Mesenchymal stem cell (in vitro differentiated cells and primary cell): Measurements from ENCODE around the gene SIGLEC15. TPM values are rescaled to one million over a fixed set of nuclear protein-coding genes. Genes with fewer than 3 reads are reported as not detected.

Experiments used
- DNase-seq: peaks from one replicate; pipeline ENCODE4 v3.0.0-alpha.2; 2013
- H2AFZ ChIP-seq: one replicate; pipeline ENCODE4 v1.6.1; 2013; ENCODE audit warnings: low read depth, mild to moderate bottlenecking, control low read depth, inconsistent platforms, low read length, moderate library complexity
- H2AK5ac ChIP-seq: 2 replicates; pipeline ENCODE4 v1.6.1; 2013; ENCODE audit warnings: low read length, moderate library complexity, mild to moderate bottlenecking, inconsistent platforms; ENCODE audit not compliant: severe bottlenecking
- H2BK120ac ChIP-seq: one replicate; pipeline ENCODE4 v1.6.1; 2013; ENCODE audit warnings: low read depth, mild to moderate bottlenecking, inconsistent platforms, low read length, moderate library complexity
- H2BK12ac ChIP-seq, 2 experiments: one replicate each; pipeline ENCODE4 v1.6.1; 2013; ENCODE audit warnings: inconsistent platforms in 2 of 2, low read length in 2 of 2, mild to moderate bottlenecking in 2 of 2, moderate library complexity in 2 of 2, control low read depth in 1 of 2
- H2BK15ac ChIP-seq: one replicate; pipeline ENCODE4 v1.6.1; 2013; ENCODE audit warnings: mild to moderate bottlenecking, low read depth, inconsistent platforms; ENCODE audit not compliant: poor library complexity, severe bottlenecking
- H2BK5ac ChIP-seq: 2 replicates; pipeline ENCODE4 v1.6.1; 2013; ENCODE audit warnings: low read depth, mild to moderate bottlenecking, low read length, control low read depth, inconsistent platforms; ENCODE audit not compliant: poor library complexity, severe bottlenecking
- H3K14ac ChIP-seq, 2 experiments: one replicate each; pipeline ENCODE4 v1.6.1; 2013; ENCODE audit warnings: inconsistent platforms in 2 of 2, low read length in 2 of 2, control low read depth in 1 of 2, mild to moderate bottlenecking in 1 of 2, moderate library complexity in 1 of 2
- H3K18ac ChIP-seq, 2 experiments: one replicate each; pipeline ENCODE4 v1.6.1; 2013; ENCODE audit warnings: inconsistent platforms in 2 of 2, low read length in 2 of 2, control low read depth in 1 of 2, low read depth in 1 of 2, mild to moderate bottlenecking in 1 of 2
- H3K23ac ChIP-seq, 2 experiments: one replicate each; pipeline ENCODE4 v1.6.1; 2013; ENCODE audit warnings: inconsistent platforms in 2 of 2, low read length in 2 of 2, mild to moderate bottlenecking in 2 of 2, moderate library complexity in 2 of 2, control low read depth in 1 of 2
- H3K27ac ChIP-seq: 2 replicates; pipeline ENCODE4 v1.5.1; 2013; ENCODE audit warnings: mild to moderate bottlenecking, moderate library complexity, low read length, control low read depth, inconsistent platforms; ENCODE audit not compliant: poor library complexity, severe bottlenecking
- H3K27me3 ChIP-seq, 2 experiments: 2 replicates each; pipeline versions ENCODE4 v1.6.1 to v1.7.0; 2013; ENCODE audit warnings: low read length in 2 of 2, mild to moderate bottlenecking in 2 of 2, moderate library complexity in 2 of 2, control low read depth in 1 of 2, inconsistent platforms in 1 of 2; ENCODE audit not compliant: control insufficient read depth in 1 of 2, insufficient read depth in 1 of 2
- H3K36me3 ChIP-seq, 2 experiments: 2 replicates each; pipeline versions ENCODE4 v1.6.1 to v1.7.0; 2013; ENCODE audit warnings: low read length in 2 of 2, control low read depth in 1 of 2, inconsistent platforms in 1 of 2, low read depth in 1 of 2, mild to moderate bottlenecking in 1 of 2; ENCODE audit not compliant: insufficient read depth in 2 of 2, control insufficient read depth in 1 of 2
- H3K4ac ChIP-seq, 2 experiments: one replicate each; pipeline ENCODE4 v1.6.1; 2013; ENCODE audit warnings: inconsistent platforms in 2 of 2, low read length in 2 of 2, mild to moderate bottlenecking in 2 of 2, moderate library complexity in 2 of 2, control low read depth in 1 of 2, low read depth in 1 of 2
- H3K4me1 ChIP-seq: 2 replicates; pipeline ENCODE4 v1.6.1; 2013; ENCODE audit warnings: low read depth, low read length, control low read depth; ENCODE audit not compliant: control insufficient read depth, insufficient read depth
- H3K4me2 ChIP-seq: 2 replicates; pipeline ENCODE4 v1.6.1; 2013; ENCODE audit warnings: low read length, mild to moderate bottlenecking, inconsistent platforms; ENCODE audit not compliant: poor library complexity, severe bottlenecking
- H3K4me3 ChIP-seq, 2 experiments: 2 replicates each; pipeline versions ENCODE4 v1.5.1 to v1.7.0; 2013; ENCODE audit warnings: low read length in 2 of 2, mild to moderate bottlenecking in 2 of 2, control low read depth in 1 of 2, low read depth in 1 of 2; ENCODE audit not compliant: insufficient read depth in 1 of 2
- H3K79me1 ChIP-seq: replicated peaks from 2 replicates; pipeline ENCODE4 v1.6.1; 2013; ENCODE audit warnings: mild to moderate bottlenecking, control low read depth, low read length, inconsistent platforms; ENCODE audit not compliant: poor library complexity, severe bottlenecking
- H3K9ac ChIP-seq: 2 replicates; pipeline ENCODE4 v1.7.0; 2013; ENCODE audit warnings: mild to moderate bottlenecking, low read length, moderate library complexity
- H3K9me3 ChIP-seq: 2 replicates; pipeline ENCODE4 v1.7.0; 2013; ENCODE audit warnings: mild to moderate bottlenecking, low read length; ENCODE audit not compliant: control insufficient read depth
- H4K8ac ChIP-seq: one replicate; pipeline ENCODE4 v1.6.1; 2013; ENCODE audit warnings: inconsistent platforms, mild to moderate bottlenecking, low read length, moderate library complexity
- H4K91ac ChIP-seq: one replicate; pipeline ENCODE4 v1.6.1; 2013; ENCODE audit warnings: mild to moderate bottlenecking, low read length, inconsistent platforms
- WGBS: methylation state at CpG from one replicate; pipeline ENCODE4 v1.1.7; 2013; ENCODE audit warnings: mixed read lengths; 5-methylcytosine and 5-hydroxymethylcytosine counted together
- polyA plus RNA-seq, 2 experiments: library from polyadenylated mRNA; stranded (reverse); fragments of 200-250 nt; gene quantifications; one replicate each; pipeline ENCODE4 v1.2.3, GENCODE V29; 2013

The SIGLEC15 gene, protein sequence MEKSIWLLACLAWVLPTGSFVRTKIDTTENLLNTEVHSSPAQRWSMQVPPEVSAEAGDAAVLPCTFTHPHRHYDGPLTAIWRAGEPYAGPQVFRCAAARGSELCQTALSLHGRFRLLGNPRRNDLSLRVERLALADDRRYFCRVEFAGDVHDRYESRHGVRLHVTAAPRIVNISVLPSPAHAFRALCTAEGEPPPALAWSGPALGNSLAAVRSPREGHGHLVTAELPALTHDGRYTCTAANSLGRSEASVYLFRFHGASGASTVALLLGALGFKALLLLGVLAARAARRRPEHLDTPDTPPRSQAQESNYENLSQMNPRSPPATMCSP
- 3.0 TPM for polyA plus RNA-seq (2013, experiment 1 of 2)
- polyA plus RNA-seq (2013, experiment 2 of 2): 3.2 TPM

DNA sequence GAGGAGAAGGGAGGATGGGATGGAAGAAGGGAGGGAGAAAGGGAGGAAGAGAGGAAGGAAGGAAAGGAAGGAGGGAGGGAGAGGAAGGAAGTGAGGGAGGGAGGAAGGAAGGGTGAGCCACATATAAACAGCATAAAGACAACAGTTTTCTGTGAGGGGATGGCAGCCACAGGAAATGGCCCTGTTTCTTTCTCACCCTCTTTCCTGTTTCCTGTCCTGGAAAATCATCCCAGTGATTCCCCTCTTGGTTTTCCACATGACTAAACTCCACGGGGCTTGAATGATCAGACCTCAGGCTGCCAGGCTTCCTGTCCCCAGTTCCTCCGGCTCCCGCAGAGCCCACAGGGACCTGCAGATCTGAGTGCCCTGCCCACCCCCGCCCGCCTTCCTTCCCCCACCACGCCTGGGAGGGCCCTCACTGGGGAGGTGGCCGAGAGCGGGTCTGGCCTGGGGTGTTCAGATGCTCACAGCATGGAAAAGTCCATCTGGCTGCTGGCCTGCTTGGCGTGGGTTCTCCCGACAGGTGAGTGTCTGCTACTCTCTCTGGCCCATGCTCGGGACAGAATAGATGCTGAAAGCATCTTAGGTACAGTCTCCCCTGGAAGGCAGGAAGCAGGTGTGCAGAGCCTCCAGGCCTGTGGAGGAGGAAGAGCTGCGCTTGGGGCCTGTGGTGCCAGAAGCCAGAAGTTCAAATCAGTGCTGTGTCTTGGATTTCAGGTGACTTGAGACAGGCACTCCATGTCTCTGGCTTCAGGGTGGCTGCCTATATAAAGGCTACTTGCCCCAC is at the start of gene SIGLEC15:
Gene SIGLEC15, plus strand, starts transcription at position 418 of the 787 bp plus-strand sequence. Its CDS starts 54 bp downstream, at position 472.
- peaks cover 7% of the 10 kb centered on the region for H3K79me1 ChIP-seq
- H2BK5ac ChIP-seq: peak within 1 kb of the TSS; percentile 76
- no peak within 1 kb of the TSS for H3K23ac ChIP-seq
- H2BK15ac ChIP-seq: peak within 1 kb of the TSS; percentile 26
- H3K4me1 ChIP-seq: peaks cover 46% of the 10 kb centered on the region
- no peak for DNase-seq
- H4K8ac ChIP-seq: peak within 1 kb of the TSS; percentile 86
- H3K4ac ChIP-seq: peak within 1 kb of the TSS; percentile 54 to 93
- peak within 1 kb of the TSS; percentile 6 for H3K9ac ChIP-seq
- no peaks in the 10 kb centered on the region for H3K36me3 ChIP-seq
- 59% methylated on average over 12 of the region's 12 CpGs for whole genome bisulfite sequencing
- H3K4me3 ChIP-seq: peak within 1 kb of the TSS in 1 of 2 experiments; percentile 15
- H4K91ac ChIP-seq: peak within 1 kb of the TSS; percentile 83
- H3K4me2 ChIP-seq: peak within 1 kb of the TSS; percentile 39
- H3K9me3 ChIP-seq: peaks cover 4% of the 10 kb centered on the region
- H3K14ac ChIP-seq: peak within 1 kb of the TSS in 1 of 2 experiments; percentile 61
- peak within 1 kb of the TSS; percentile 71 to 84 for H3K18ac ChIP-seq
- peak within 1 kb of the TSS; percentile 7 for H2AFZ ChIP-seq
- H2AK5ac ChIP-seq: peak within 1 kb of the TSS; percentile 99
- H3K27me3 ChIP-seq: no peaks in the 10 kb centered on the region
- H2BK12ac ChIP-seq: peak within 1 kb of the TSS; percentile 71 to 91
- H2BK120ac ChIP-seq: peak within 1 kb of the TSS; percentile 88
- peak within 1 kb of the TSS; percentile 95 for H3K27ac ChIP-seq

DNA sequence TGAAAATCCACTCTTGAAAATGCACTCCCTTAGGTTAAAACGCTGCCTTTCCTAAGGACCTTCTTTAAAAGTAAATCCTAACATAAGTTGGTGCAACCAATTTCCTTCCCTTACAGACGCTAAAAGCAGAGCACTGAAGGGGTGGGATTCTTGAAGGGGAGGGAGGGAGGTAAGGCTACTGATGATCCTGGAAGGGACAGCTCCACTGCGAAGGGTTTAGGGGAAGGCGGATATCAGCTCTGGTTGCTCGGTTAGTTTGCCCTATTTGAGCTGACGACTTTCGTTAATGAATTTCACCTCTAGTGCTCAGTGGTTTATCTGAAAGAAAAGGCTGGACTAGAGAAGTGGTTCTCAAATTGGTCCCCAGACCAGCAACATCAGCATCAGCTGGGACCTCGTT is 49.7 kb upstream of the SIGLEC15 start:
- H3K9ac ChIP-seq: peak overlapping the region; percentile 81
- no peak overlapping the region for H2BK15ac ChIP-seq
- no peak for DNase-seq
- H2BK12ac ChIP-seq: peak overlapping the region in 1 of 2 experiments; percentile 98
- no peak overlapping the region for H2BK5ac ChIP-seq
- H3K18ac ChIP-seq: peak overlapping the region; percentile 99
- H3K27me3 ChIP-seq: no peaks in the 10 kb centered on the region
- peak overlapping the region; percentile 57 for H3K4me2 ChIP-seq
- H2AK5ac ChIP-seq: peak overlapping the region; percentile 93
- WGBS: 69% methylated on average over 7 of the region's 8 CpGs
- H3K23ac ChIP-seq: peak overlapping the region in 1 of 2 experiments; percentile 70
- no peak overlapping the region for H3K14ac ChIP-seq
- no peak overlapping the region for H3K27ac ChIP-seq
- peaks cover 7% of the 10 kb centered on the region for H3K4me1 ChIP-seq
- H2AFZ ChIP-seq: peak overlapping the region; percentile 98
- no peaks in the 10 kb centered on the region for H3K9me3 ChIP-seq
- peak overlapping the region; percentile 99 to 100 for H3K4ac ChIP-seq
- H4K91ac ChIP-seq: peak overlapping the region; percentile 99
- H3K79me1 ChIP-seq: no peaks in the 10 kb centered on the region
- peak overlapping the region; percentile 68 to 75 for H3K4me3 ChIP-seq
- no peaks in the 10 kb centered on the region for H3K36me3 ChIP-seq
- peak overlapping the region; percentile 11 for H2BK120ac ChIP-seq
- peak overlapping the region; percentile 100 for H4K8ac ChIP-seq

DNA sequence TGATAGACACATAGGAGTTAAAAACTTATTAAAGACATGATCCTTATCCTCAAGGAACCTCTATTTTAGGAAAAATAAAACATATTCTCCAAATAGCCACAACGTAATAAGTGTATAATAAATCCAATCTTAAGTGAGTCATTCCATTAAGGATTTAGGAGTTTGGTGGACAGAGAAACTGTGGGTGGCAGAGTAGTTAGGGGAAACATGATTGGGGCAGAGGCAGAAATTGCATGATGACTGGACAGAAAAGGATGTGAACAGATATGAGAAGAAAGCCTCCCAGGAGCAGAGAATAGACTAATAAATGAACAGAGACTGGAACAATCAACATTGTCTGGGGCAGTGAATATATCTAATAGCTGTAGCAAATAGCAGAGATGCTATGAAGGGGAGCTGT is 48.1 kb upstream of the SIGLEC15 start:
- H3K14ac ChIP-seq: no peak overlapping the region
- no peaks in the 10 kb centered on the region for H3K36me3 ChIP-seq
- H3K4me2 ChIP-seq: no peak overlapping the region
- H2AFZ ChIP-seq: no peak overlapping the region
- H3K9me3 ChIP-seq: no peaks in the 10 kb centered on the region
- H2BK120ac ChIP-seq: no peak overlapping the region
- H4K8ac ChIP-seq: no peak overlapping the region
- H3K9ac ChIP-seq: peak overlapping the region; percentile 65
- H2BK5ac ChIP-seq: no peak overlapping the region
- H3K27me3 ChIP-seq: no peaks in the 10 kb centered on the region
- H3K18ac ChIP-seq: no peak overlapping the region
- WGBS: no CpG with 5 or more reads among the region's 1 CpG
- no peak overlapping the region for H3K23ac ChIP-seq
- no peak overlapping the region for H2BK12ac ChIP-seq
- no peak overlapping the region for H2AK5ac ChIP-seq
- H3K27ac ChIP-seq: no peak overlapping the region
- H3K79me1 ChIP-seq: no peaks in the 10 kb centered on the region
- peaks cover 8% of the 10 kb centered on the region for H3K4me1 ChIP-seq
- peak; percentile 68 for DNase-seq
- no peak overlapping the region for H4K91ac ChIP-seq
- H2BK15ac ChIP-seq: no peak overlapping the region
- no peak overlapping the region for H3K4me3 ChIP-seq
- no peak overlapping the region for H3K4ac ChIP-seq

DNA sequence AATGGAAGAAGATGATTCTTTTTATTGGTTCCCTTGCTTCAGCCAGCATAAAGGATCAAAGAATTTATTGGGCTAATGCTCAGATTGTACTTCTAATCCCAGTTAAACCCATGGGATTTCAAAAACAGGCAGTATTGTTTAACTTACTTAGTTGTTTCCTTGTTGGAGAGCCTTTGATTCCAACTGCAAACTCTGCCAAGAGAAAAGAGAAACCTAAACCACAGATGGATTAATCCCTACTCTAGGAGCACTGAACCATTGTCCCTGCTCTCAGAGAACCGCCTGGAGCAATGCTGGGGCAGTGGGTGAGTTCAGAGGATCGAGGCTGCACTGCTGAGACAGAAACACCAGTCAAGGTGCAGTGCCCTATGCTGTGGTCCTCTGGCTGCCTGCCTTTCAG is 44.9 kb upstream of the SIGLEC15 start:
- H4K8ac ChIP-seq: peak overlapping the region; percentile 80
- no peak overlapping the region for H2AK5ac ChIP-seq
- no peak overlapping the region for H2BK5ac ChIP-seq
- H3K79me1 ChIP-seq: no peaks in the 10 kb centered on the region
- H3K14ac ChIP-seq: no peak overlapping the region
- peaks cover 5% of the 10 kb centered on the region for H3K4me1 ChIP-seq
- H2BK15ac ChIP-seq: peak overlapping the region; percentile 34
- no peak overlapping the region for H2AFZ ChIP-seq
- H3K4me2 ChIP-seq: no peak overlapping the region
- 86% methylated on average over 2 of the region's 2 CpGs for WGBS
- H3K4me3 ChIP-seq: peak overlapping the region in 1 of 2 experiments; percentile 20
- no peak overlapping the region for H3K23ac ChIP-seq
- H3K27me3 ChIP-seq: no peaks in the 10 kb centered on the region
- no peaks in the 10 kb centered on the region for H3K9me3 ChIP-seq
- peak overlapping the region in 1 of 2 experiments; percentile 87 for H2BK12ac ChIP-seq
- no peak for DNase-seq
- H3K9ac ChIP-seq: no peak overlapping the region
- H3K4ac ChIP-seq: peak overlapping the region in 1 of 2 experiments; percentile 76
- H3K27ac ChIP-seq: no peak overlapping the region
- no peaks in the 10 kb centered on the region for H3K36me3 ChIP-seq
- H2BK120ac ChIP-seq: no peak overlapping the region
- peak overlapping the region; percentile 54 for H4K91ac ChIP-seq
- H3K18ac ChIP-seq: no peak overlapping the region
